Right lobe of liver (tissue), 4 donors: ENCODE measurements around the gene TM9SF2.

Source experiments
- CTCF ChIP-seq, 4 donors: fragments of 200-600 bp in 3 of 4; fragments of 450-650 bp in 1 of 4; IDR thresholded peaks; one replicate each; pipeline versions ENCODE4 v1.5.1 to v1.8.0; 2016 to 2022; ENCODE audit warnings: antibody characterized with exemption in 4 of 4, mild to moderate bottlenecking in 2 of 4
- POLR2A ChIP-seq: fragments of 450-650 bp; IDR thresholded peaks from one replicate; pipeline ENCODE4 v1.6.1; 2017; ENCODE audit warnings: antibody characterized with exemption, mild to moderate bottlenecking
- donor health status: DM: no; HTN: no; CAD: no.
- donor health status: DM: no; HTN: no; CAD: no.
- donor health status: DM: no; HTN: yes; CAD: no.

- TF ChIP-seq CTCF (IDR thresholded peaks at IDR 0.05) (peak in 1 of 4 donors; percentile 5), POLR2A (no peak)
These were observed 99.0 kb downstream of the TM9SF2 start for GRCh38 chr13:99600318-99600717.
